Suprapubic skin (tissue), 4 donors: ENCODE measurements around the gene MMP28. TPM values are rescaled to one million over a fixed set of nuclear protein-coding genes. Genes with fewer than 3 reads are reported as not detected.

Experiments
- DNase-seq, 2 donors: peaks; one replicate each; pipeline ENCODE4 v3.0.0-alpha.2; 2019; ENCODE audit warnings: low spot score in 2 of 2
- H3K27ac ChIP-seq: fragments of 200-600 bp; sonication (generic); one replicate; pipeline ENCODE4 v1.5.1; 2019
- H3K27me3 ChIP-seq: fragments of 200-600 bp; sonication (generic); one replicate; pipeline ENCODE4 v1.5.1; 2019
- H3K36me3 ChIP-seq: fragments of 200-600 bp; sonication (generic); one replicate; pipeline ENCODE4 v1.5.1; 2019
- H3K4me1 ChIP-seq: fragments of 200-600 bp; sonication (generic); one replicate; pipeline ENCODE4 v1.5.1; 2019
- H3K4me3 ChIP-seq: fragments of 200-600 bp; sonication (generic); one replicate; pipeline ENCODE4 v1.5.1; 2019; ENCODE audit warnings: mild to moderate bottlenecking
- H3K9me3 ChIP-seq: fragments of 200-600 bp; sonication (generic); one replicate; pipeline ENCODE4 v1.5.1; 2019
- CTCF ChIP-seq, 2 donors: fragments of 200-600 bp in 1 of 2; fragments of 450-650 bp in 1 of 2; sonication (generic) in 1 of 2; IDR thresholded peaks; one replicate each; pipeline ENCODE4 v1.5.1; 2016 to 2019; ENCODE audit warnings: antibody characterized with exemption in 2 of 2, mild to moderate bottlenecking in 1 of 2, moderate library complexity in 1 of 2
- EP300 ChIP-seq: sonication (generic); formaldehyde crosslinking; IDR thresholded peaks from one replicate; pipeline ENCODE4 v1.6.1; 2017; ENCODE audit warnings: antibody characterized with exemption
- POLR2A ChIP-seq, 2 donors: fragments of 450-650 bp; IDR thresholded peaks; one replicate each; pipeline ENCODE4 v1.6.1; 2017; ENCODE audit warnings: antibody characterized with exemption in 2 of 2, mild to moderate bottlenecking in 2 of 2, moderate library complexity in 2 of 2
- POLR2AphosphoS5 ChIP-seq, 3 donors: sonication (generic); formaldehyde crosslinking; IDR thresholded peaks; one replicate each; pipeline ENCODE4 v1.6.1; 2017; ENCODE audit warnings: antibody characterized with exemption in 3 of 3
- WGBS: methylation state at CpG from one replicate; pipeline ENCODE4 v1.1.5; 2018; 5-methylcytosine and 5-hydroxymethylcytosine counted together
- total RNA-seq, 4 donors: library from RNA; depleted of rRNA; stranded (reverse); fragments of >200 nt; gene quantifications; one replicate each; pipeline ENCODE4 v1.1.0, GENCODE V29; 2016

The MMP28 gene
- total RNA-seq, 4 donors from 2014 or later = 76.4 to 109 (median 91.0) TPM

- Histone ChIP-seq H3K27ac (peak overlapping the region; percentile 43), H3K27me3 (no peaks in the 10 kb centered on the region), H3K36me3 (peaks cover 29% of the 10 kb centered on the region), H3K9me3 (no peaks in the 10 kb centered on the region), H3K4me1 (peaks cover 9% of the 10 kb centered on the region), H3K4me3 (no peak overlapping the region)
- TF ChIP-seq POLR2A (IDR thresholded peaks at IDR 0.05) (no peak), POLR2AphosphoS5 (IDR thresholded peaks at IDR 0.05) (peak in 1 of 3 donors; percentile 34), EP300 (peak; percentile 90)
- WGBS = 73% methylated on average over 4 of the region's 4 CpGs
- no peak for DNase-seq
Observed at GRCh38 chr17:35716897-35717465, 78.5 kb downstream of the MMP28 start.

- Histone ChIP-seq H3K27ac (peak overlapping the region; percentile 43), H3K4me3 (no peak overlapping the region), H3K9me3 (no peaks in the 10 kb centered on the region), H3K4me1 (peaks cover 9% of the 10 kb centered on the region), H3K27me3 (no peaks in the 10 kb centered on the region), H3K36me3 (peaks cover 33% of the 10 kb centered on the region)
- no peak for DNase-seq
- 81% methylated on average over 3 of the region's 3 CpGs for WGBS
- TF ChIP-seq EP300 (no peak), POLR2AphosphoS5 (IDR thresholded peaks at IDR 0.05) (no peak), POLR2A (IDR thresholded peaks at IDR 0.05) (no peak), CTCF (IDR thresholded peaks at IDR 0.05) (no peak)
Observed at GRCh38 chr17:35716173-35716572, 79.3 kb downstream of the MMP28 start.

Other genes with a start within 250 kb of the MMP28 start
- gene SLFN14, start 234.8 kb downstream of the MMP28 start, total RNA-seq = not detected
- gene PEX12, start 217.1 kb downstream of the MMP28 start, total RNA-seq = 1 to 10 TPM; 4.0 to 9.3 (median 5.7) TPM
- gene AP2B1, start 208.3 kb downstream of the MMP28 start, total RNA-seq = 10 to 100 TPM; 41.3 to 50.0 (median 45.3) TPM
- 1 to 10 TPM in 3 of 4 donors, under 1 TPM in 1; 0.94 to 2.5 (median 1.9) TPM for gene RASL10B, start 64.0 kb downstream of the MMP28 start, total RNA-seq
- under 1 TPM in 2 of 4 donors, not detected in 2; 0.24 to 0.49 TPM for gene GAS2L2, start 42.4 kb downstream of the MMP28 start, total RNA-seq
- not detected for gene C17orf50, start 34.8 kb downstream of the MMP28 start, total RNA-seq
- gene TAF15, start 13.8 kb upstream of the MMP28 start, total RNA-seq = 100 to 1,000 TPM in 1 of 4 donors, 10 to 100 TPM in 3; 52.0 to 149 (median 58.8) TPM
- gene HEATR9, start 73.2 kb upstream of the MMP28 start, total RNA-seq = not detected
- 1 to 10 TPM in 2 of 4 donors, under 1 TPM in 1, not detected in 1; 0.79 to 2.3 (median 1.4) TPM for gene CCL5, start 84.7 kb upstream of the MMP28 start, total RNA-seq
- gene RDM1, start 135.1 kb upstream of the MMP28 start, total RNA-seq = not detected
- gene LYZL6, start 148.1 kb upstream of the MMP28 start, total RNA-seq = not detected
- gene CCL16, start 185.9 kb upstream of the MMP28 start, total RNA-seq = not detected
- 10 to 100 TPM in 3 of 4 donors, 1 to 10 TPM in 1; 5.7 to 22.9 (median 17.3) TPM for gene CCL14, start 191.1 kb upstream of the MMP28 start, total RNA-seq
- not detected for gene CCL15, start 205.9 kb upstream of the MMP28 start, total RNA-seq
- gene CCL23, start 222.3 kb upstream of the MMP28 start, total RNA-seq = 10 to 100 TPM in 1 of 4 donors, not detected in 3; 11.5 TPM